Neutrophil (primary cell): ENCODE data around the gene RAB30.

Experiments
- H3K27ac ChIP-seq: fragments of 200-600 bp; sonication (generic); 2 replicates; pipeline ENCODE4 v1.5.1; 2016; ENCODE audit warnings: mild to moderate bottlenecking, moderate library complexity
- H3K27me3 ChIP-seq: fragments of 200-600 bp; sonication (generic); 2 replicates; pipeline ENCODE4 v1.6.0; 2016; ENCODE audit warnings: mild to moderate bottlenecking
- H3K36me3 ChIP-seq: fragments of 200-600 bp; sonication (generic); 2 replicates; pipeline ENCODE4 v1.5.1; 2017
- H3K4me1 ChIP-seq, 2 experiments: fragments of 200-600 bp in 1 of 2; sonication (generic) in 1 of 2; 1 replicate in 1 of 2; 2 replicates in 1 of 2; pipeline versions ENCODE4 v1.5.1 to v1.6.1; 2013 to 2016; ENCODE audit warnings: low read depth in 1 of 2, low read length in 1 of 2, mild to moderate bottlenecking in 1 of 2, moderate library complexity in 1 of 2; ENCODE audit not compliant: control insufficient read depth in 1 of 2, insufficient read depth in 1 of 2
- H3K4me3 ChIP-seq, 2 experiments: fragments of 200-600 bp in 1 of 2; sonication (generic) in 1 of 2; 1 replicate in 1 of 2; 2 replicates in 1 of 2; pipeline ENCODE4 v1.5.1; 2013 to 2016; ENCODE audit warnings: low read depth in 1 of 2, low read length in 1 of 2, mild to moderate bottlenecking in 1 of 2, moderate library complexity in 1 of 2
- H3K9me3 ChIP-seq: fragments of 200-600 bp; sonication (generic); 2 replicates; pipeline ENCODE4 v1.5.1; 2016
- CTCF ChIP-seq: fragments of 200-600 bp; sonication (generic); IDR thresholded peaks from 2 replicates; pipeline ENCODE4 v1.5.1; 2016; ENCODE audit warnings: antibody characterized with exemption

Gene RAB30

GRCh38 chr11:83079820-83080219 is 8.1 kb upstream of the RAB30 start:
- H3K27ac ChIP-seq, result no peak overlapping the region
- H3K4me1 ChIP-seq, result no peaks in the 10 kb centered on the region
- TF ChIP-seq CTCF, result no peak
- no peaks in the 10 kb centered on the region for H3K27me3 ChIP-seq
- no peak overlapping the region for H3K4me3 ChIP-seq
- peaks cover 32% of the 10 kb centered on the region for H3K36me3 ChIP-seq
- H3K9me3 ChIP-seq, result no peaks in the 10 kb centered on the region

- Histone ChIP-seq H3K4me3 (no peak overlapping the region), H3K4me1 (peaks cover 1 to 2% of the 10 kb centered on the region in 2 experiments), H3K36me3 (peaks cover 33% of the 10 kb centered on the region), H3K27me3 (no peaks in the 10 kb centered on the region), H3K9me3 (no peaks in the 10 kb centered on the region), H3K27ac (no peak overlapping the region)
- TF ChIP-seq CTCF, result no peak
Measured at GRCh38 chr11:83078269-83078668, 6.6 kb upstream of the RAB30 start.

- Histone ChIP-seq H3K9me3 (no peaks in the 10 kb centered on the region), H3K36me3 (peaks cover 19% of the 10 kb centered on the region), H3K27ac (no peak overlapping the region), H3K27me3 (peaks cover 28% of the 10 kb centered on the region), H3K4me3 (no peak overlapping the region), H3K4me1 (peaks cover 26 to 27% of the 10 kb centered on the region in 2 experiments)
- TF ChIP-seq CTCF, result no peak
Measured at GRCh38 chr11:83073884-83074283, 2.2 kb upstream of the RAB30 start.

GRCh38 chr11:83073258-83073657 is 1.6 kb upstream of the RAB30 start:
- no peak for TF ChIP-seq CTCF
- no peaks in the 10 kb centered on the region for H3K9me3 ChIP-seq
- H3K27me3 ChIP-seq, result peaks cover 34% of the 10 kb centered on the region
- peaks cover 14% of the 10 kb centered on the region for H3K36me3 ChIP-seq
- no peak overlapping the region for H3K27ac ChIP-seq
- peaks cover 26 to 27% of the 10 kb centered on the region in 2 experiments for H3K4me1 ChIP-seq
- H3K4me3 ChIP-seq, result no peak overlapping the region

- Histone ChIP-seq H3K4me1 (peaks cover 26 to 27% of the 10 kb centered on the region in 2 experiments), H3K27ac (peak overlapping the region; percentile 78), H3K4me3 (peak overlapping the region; percentile 76 to 83), H3K36me3 (peaks cover 12% of the 10 kb centered on the region), H3K9me3 (no peaks in the 10 kb centered on the region), H3K27me3 (peaks cover 41% of the 10 kb centered on the region)
- no peak for TF ChIP-seq CTCF
Measured at GRCh38 chr11:83072350-83073242, 899 bp upstream of the RAB30 start.
